ENCODE results near the gene KAZN.

GRCh38 chr1:14944471-14944985, 346.0 kb downstream of the KAZN start:
- TF ChIP-seq CTCF (conservative IDR thresholded peaks at IDR 0.05; ENCODE audit: low read length) = no peak
- TF ChIP-seq EZH2phosphoT487 (IDR thresholded peaks at IDR 0.05; ENCODE audit: borderline replicate concordance) = no peak
